A673 (cell line): Measurements from ENCODE around the gene EXOC6.

ENCODE experiments used
- EZH2 ChIP-seq: fragments of 200-600 bp; sonication (generic); IDR thresholded peaks from 2 replicates; pipeline ENCODE4 v1.6.1; 2017; ENCODE audit warnings: borderline replicate concordance, low read depth, mild to moderate bottlenecking, mixed read lengths, antibody characterized with exemption, low read length; ENCODE audit not compliant: poor library complexity, severe bottlenecking
- TF ChIP-seq, protein P1 (sequence below): fragments of 300-800, 200-600 bp; sonication (generic); conservative IDR thresholded peaks from 2 replicates; pipeline ENCODE4 v1.5.1; 2017; ENCODE audit warnings: low read depth, mild to moderate bottlenecking, antibody characterized with exemption, low read length, moderate library complexity, mixed read lengths

DNA sequence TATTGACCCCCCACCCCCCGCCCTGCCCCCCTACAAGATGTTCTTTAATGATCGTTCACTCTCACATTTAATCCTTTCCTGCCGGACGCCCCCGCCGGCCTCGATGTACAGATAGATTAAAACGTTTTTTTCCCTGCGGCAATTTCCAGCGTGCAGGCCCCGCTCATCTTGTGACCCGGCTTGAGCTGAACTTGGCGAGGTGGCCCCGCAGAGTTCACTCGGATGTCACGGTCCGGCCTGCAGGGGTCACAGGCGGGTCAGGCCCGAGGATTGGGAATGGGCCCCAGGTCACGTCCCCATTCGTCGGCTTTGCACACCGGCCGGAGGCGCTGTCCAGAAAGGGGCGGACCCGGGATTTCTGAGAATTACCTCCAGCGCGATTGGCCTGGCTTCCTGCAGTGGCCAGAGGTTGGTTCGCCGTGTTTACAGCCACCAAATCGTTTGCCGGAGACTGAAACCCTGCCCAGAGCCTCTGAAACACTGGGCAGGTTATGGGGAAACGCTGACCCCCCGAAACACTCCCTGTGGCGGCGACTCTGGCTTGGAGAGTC, 223.4 kb downstream of the EXOC6 start:
- TF ChIP-seq, protein P1, sequence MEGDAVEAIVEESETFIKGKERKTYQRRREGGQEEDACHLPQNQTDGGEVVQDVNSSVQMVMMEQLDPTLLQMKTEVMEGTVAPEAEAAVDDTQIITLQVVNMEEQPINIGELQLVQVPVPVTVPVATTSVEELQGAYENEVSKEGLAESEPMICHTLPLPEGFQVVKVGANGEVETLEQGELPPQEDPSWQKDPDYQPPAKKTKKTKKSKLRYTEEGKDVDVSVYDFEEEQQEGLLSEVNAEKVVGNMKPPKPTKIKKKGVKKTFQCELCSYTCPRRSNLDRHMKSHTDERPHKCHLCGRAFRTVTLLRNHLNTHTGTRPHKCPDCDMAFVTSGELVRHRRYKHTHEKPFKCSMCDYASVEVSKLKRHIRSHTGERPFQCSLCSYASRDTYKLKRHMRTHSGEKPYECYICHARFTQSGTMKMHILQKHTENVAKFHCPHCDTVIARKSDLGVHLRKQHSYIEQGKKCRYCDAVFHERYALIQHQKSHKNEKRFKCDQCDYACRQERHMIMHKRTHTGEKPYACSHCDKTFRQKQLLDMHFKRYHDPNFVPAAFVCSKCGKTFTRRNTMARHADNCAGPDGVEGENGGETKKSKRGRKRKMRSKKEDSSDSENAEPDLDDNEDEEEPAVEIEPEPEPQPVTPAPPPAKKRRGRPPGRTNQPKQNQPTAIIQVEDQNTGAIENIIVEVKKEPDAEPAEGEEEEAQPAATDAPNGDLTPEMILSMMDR: no peak
- TF ChIP-seq EZH2: no peak
